Activated CD8-positive, alpha-beta T cell treated with anti-CD3 and anti-CD28 coated beads for 36 hours (primary cell): ENCODE results near the gene ZMAT3. TPM values are rescaled to one million over a fixed set of nuclear protein-coding genes. Genes with fewer than 3 reads are reported as not detected.

Experiments
- ATAC-seq: fragments of 200-7000 bp; cut with Tn5 transposase; one replicate; pipeline ENCODE4 v1.10.0; 2021; ENCODE audit warnings: mild to moderate bottlenecking, moderate library complexity
- CTCF ChIA-PET: fragments of 350-600 bp; sonication (Branson Sonifier 250); formaldehyde crosslinking; loops from one replicate; lab custom pipeline; 2021; ENCODE audit warnings: antibody characterized with exemption; lab: Charles Lee
- POLR2A ChIA-PET: fragments of 350-600 bp; sonication (Branson Sonifier 250); formaldehyde crosslinking; loops from one replicate; lab custom pipeline; 2021; ENCODE audit warnings: antibody characterized with exemption; lab: Charles Lee
- DNase-seq: peaks from one replicate; pipeline ENCODE4 v3.0.0-alpha.2; 2020
- H3K27ac Mint-ChIP-seq: one replicate; pipeline ENCODE4 v1.8.0; 2021; ENCODE audit warnings: mild to moderate bottlenecking, mixed read lengths
- H3K27me3 Mint-ChIP-seq: one replicate; pipeline ENCODE4 v1.8.0; 2021; ENCODE audit warnings: mixed read lengths
- H3K36me3 Mint-ChIP-seq: one replicate; pipeline ENCODE4 v1.8.0; 2021; ENCODE audit warnings: low read depth, mixed read lengths
- H3K4me1 Mint-ChIP-seq: one replicate; pipeline ENCODE4 v1.8.0; 2021; ENCODE audit warnings: low read depth, mixed read lengths
- H3K4me3 Mint-ChIP-seq: one replicate; pipeline ENCODE4 v1.8.0; 2021; ENCODE audit warnings: mild to moderate bottlenecking, moderate library complexity, mixed read lengths
- H3K9me3 Mint-ChIP-seq: one replicate; pipeline ENCODE4 v1.8.0; 2021; ENCODE audit warnings: mixed read lengths
- CTCF ChIP-seq: fragments of 200-600 bp; IDR thresholded peaks from one replicate; pipeline ENCODE4 v1.8.0; 2022; ENCODE audit warnings: antibody characterized with exemption, mild to moderate bottlenecking
- intact Hi-C: fragments of 100-400 bp; cut with micrococcal nuclease; formaldehyde crosslinking; loops from one replicate; pipeline ENCODE4 v1.10.0; 2022
- total RNA-seq, 2 experiments: library from RNA; stranded (reverse); gene quantifications; one replicate each; pipeline ENCODE4 v1.2.3, GENCODE V29; 2021

Gene ZMAT3
- total RNA-seq, 2 experiments from 2014 or later, result 14.6 to 15.9 TPM

DNA sequence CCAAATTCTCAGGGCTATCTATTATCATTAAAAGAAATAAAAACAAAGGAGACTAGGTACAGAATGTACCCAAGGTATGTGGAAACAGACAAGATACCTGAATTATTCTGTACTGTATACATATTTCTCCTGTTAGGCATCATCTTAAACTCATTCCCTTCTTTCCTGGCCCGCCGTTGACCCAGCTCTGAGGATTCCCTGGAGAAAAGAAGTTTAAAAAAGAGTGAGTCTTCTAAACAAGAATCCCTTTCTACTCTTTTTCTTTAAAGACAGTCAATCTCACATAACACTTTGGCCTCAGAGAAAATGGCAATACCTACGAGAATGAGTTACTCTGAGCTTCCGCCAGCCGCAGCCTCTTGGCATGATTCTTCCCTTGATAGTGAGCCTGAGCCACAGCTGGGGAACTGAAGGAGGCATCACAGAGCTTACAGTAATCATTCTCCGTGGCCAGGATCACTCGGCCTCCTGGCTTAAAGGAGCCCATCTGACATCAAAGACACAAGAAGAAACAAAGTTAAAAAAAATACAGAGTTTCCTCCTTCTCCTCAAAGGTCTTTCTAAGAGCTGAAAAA lies 44.2 kb downstream of the ZMAT3 start:
- Mint-ChIP-seq H3K4me1 (peaks cover 20% of the 10 kb centered on the region), H3K27me3 (no peaks in the 10 kb centered on the region), H3K36me3 (peaks cover 7% of the 10 kb centered on the region), H3K27ac (peak overlapping the region; percentile 65), H3K4me3 (peak overlapping the region; percentile 6), H3K9me3 (no peaks in the 10 kb centered on the region)
- peak; percentile 45 for DNase-seq
- POLR2A ChIA-PET, result no interaction called here
- CTCF ChIA-PET, result interaction anchor here (1.2 to 2.5 kb wide), 5 partner anchors 10 to 199 kb away, joined by 3 to 13 read pairs (median 6); partner anchors contain the start of gene ZMAT3
- peak; percentile 69 for ATAC-seq
- no peak for TF ChIP-seq CTCF
- intact Hi-C loops, result no loop called here

GRCh38 chr3:179026636-179027035 lies 45.0 kb downstream of the ZMAT3 start:
- intact Hi-C loops, result no loop called here
- Mint-ChIP-seq H3K27ac (no peak overlapping the region), H3K4me3 (no peak overlapping the region), H3K9me3 (no peaks in the 10 kb centered on the region), H3K4me1 (peaks cover 20% of the 10 kb centered on the region), H3K36me3 (peaks cover 7% of the 10 kb centered on the region), H3K27me3 (no peaks in the 10 kb centered on the region)
- POLR2A ChIA-PET, result no interaction called here
- CTCF ChIA-PET, result interaction anchor here (1.2 to 2.5 kb wide), 5 partner anchors 11 to 199 kb away, joined by 3 to 11 read pairs (median 6); partner anchors contain the start of gene ZMAT3
- ATAC-seq, result no peak
- no peak for DNase-seq
- no peak for TF ChIP-seq CTCF

GRCh38 chr3:179021119-179021903 lies 50.3 kb downstream of the ZMAT3 start:
- ATAC-seq, result peak; percentile 43
- DNase-seq, result no peak
- ChIA-PET POLR2A (no interaction called here), CTCF (interaction anchor here (0.8 to 1.2 kb wide), 3 partner anchors 50 to 301 kb away, joined by 3 to 5 read pairs (median 3); no protein-coding TSS in a partner anchor)
- H3K4me1 Mint-ChIP-seq, result peaks cover 26% of the 10 kb centered on the region
- intact Hi-C loops, result no loop called here
- peak overlapping the region; percentile 50 for H3K27ac Mint-ChIP-seq
- no peak for TF ChIP-seq CTCF
- no peak overlapping the region for H3K4me3 Mint-ChIP-seq
- H3K36me3 Mint-ChIP-seq, result peaks cover 3% of the 10 kb centered on the region
- H3K9me3 Mint-ChIP-seq, result no peaks in the 10 kb centered on the region
- H3K27me3 Mint-ChIP-seq, result no peaks in the 10 kb centered on the region

- no peak overlapping the region for H3K27ac Mint-ChIP-seq
- H3K9me3 Mint-ChIP-seq, result no peaks in the 10 kb centered on the region
- intact Hi-C loops, result no loop called here
- H3K36me3 Mint-ChIP-seq, result peaks cover 3% of the 10 kb centered on the region
- H3K27me3 Mint-ChIP-seq, result no peaks in the 10 kb centered on the region
- ChIA-PET CTCF (interaction anchor here (1.1 to 2.0 kb wide), 5 partner anchors 9 to 295 kb away, joined by 3 to 7 read pairs (median 5); no protein-coding TSS in a partner anchor), POLR2A (interaction anchor here (0.7 to 1.1 kb wide), 2 partner anchors 49 to 304 kb away, joined by 3 to 5 read pairs; no protein-coding TSS in a partner anchor)
- DNase-seq (no peak), ATAC-seq (no peak)
- H3K4me3 Mint-ChIP-seq, result no peak overlapping the region
- peaks cover 34% of the 10 kb centered on the region for H3K4me1 Mint-ChIP-seq
- TF ChIP-seq CTCF, result no peak
Measured at GRCh38 chr3:179020112-179020511, 51.5 kb downstream of the ZMAT3 start.
